Esophagus squamous epithelium (tissue), 4 donors: Measurements from ENCODE around the gene EGFR.

Source experiments
- POLR2A ChIP-seq, 4 donors: fragments of 450-650 bp; IDR thresholded peaks; one replicate each; pipeline ENCODE4 v1.6.1; 2017; ENCODE audit warnings: antibody characterized with exemption in 4 of 4, mild to moderate bottlenecking in 4 of 4, moderate library complexity in 3 of 4
- TF ChIP-seq, protein P1 (sequence below), 6 experiments: fragments of 450-650 bp in 4 of 6; fragments of 200-600 bp in 2 of 6; sonication (generic) in 2 of 6; IDR thresholded peaks; one replicate each; pipeline ENCODE4 v1.5.1; 2016 to 2019; ENCODE audit warnings: antibody characterized with exemption in 6 of 6, mild to moderate bottlenecking in 4 of 6, moderate library complexity in 4 of 6

DNA sequence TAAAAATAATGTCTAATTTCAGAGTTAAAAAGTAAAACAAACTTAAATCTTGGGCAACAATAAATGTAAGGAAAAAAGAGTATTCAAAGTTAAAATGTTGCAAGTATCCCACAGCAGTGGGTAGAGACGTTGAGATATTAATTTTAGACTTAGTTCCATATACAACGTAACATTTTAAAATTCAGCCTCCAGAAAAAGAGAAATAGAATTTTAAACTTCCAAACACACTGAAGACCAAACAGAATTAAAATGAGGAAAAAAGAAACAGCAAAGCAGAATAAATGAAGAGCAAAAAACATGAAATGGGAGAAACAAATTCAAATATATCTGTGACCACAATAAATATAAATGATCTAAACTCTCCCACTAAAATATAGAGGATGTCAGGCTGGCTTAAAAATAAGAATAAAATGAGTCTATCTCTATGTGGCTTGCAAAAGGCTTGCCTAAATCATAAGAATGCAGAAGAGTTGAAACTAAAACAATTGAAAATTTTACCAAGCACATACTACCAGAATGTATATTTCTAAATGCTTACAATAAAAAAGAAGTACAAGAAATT, 46.0 kb upstream of the EGFR start:
- TF ChIP-seq, protein P1, sequence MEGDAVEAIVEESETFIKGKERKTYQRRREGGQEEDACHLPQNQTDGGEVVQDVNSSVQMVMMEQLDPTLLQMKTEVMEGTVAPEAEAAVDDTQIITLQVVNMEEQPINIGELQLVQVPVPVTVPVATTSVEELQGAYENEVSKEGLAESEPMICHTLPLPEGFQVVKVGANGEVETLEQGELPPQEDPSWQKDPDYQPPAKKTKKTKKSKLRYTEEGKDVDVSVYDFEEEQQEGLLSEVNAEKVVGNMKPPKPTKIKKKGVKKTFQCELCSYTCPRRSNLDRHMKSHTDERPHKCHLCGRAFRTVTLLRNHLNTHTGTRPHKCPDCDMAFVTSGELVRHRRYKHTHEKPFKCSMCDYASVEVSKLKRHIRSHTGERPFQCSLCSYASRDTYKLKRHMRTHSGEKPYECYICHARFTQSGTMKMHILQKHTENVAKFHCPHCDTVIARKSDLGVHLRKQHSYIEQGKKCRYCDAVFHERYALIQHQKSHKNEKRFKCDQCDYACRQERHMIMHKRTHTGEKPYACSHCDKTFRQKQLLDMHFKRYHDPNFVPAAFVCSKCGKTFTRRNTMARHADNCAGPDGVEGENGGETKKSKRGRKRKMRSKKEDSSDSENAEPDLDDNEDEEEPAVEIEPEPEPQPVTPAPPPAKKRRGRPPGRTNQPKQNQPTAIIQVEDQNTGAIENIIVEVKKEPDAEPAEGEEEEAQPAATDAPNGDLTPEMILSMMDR (IDR thresholded peaks at IDR 0.05): no peak
- TF ChIP-seq POLR2A (IDR thresholded peaks at IDR 0.05): no peak
